Astrocyte (in vitro differentiated cells and primary cell): ENCODE data around the gene SRD5A1.

Experiments
- CTCF ChIP-seq: IDR thresholded peaks from 2 replicates; pipeline ENCODE4 v1.5.1; 2011; ENCODE audit warnings: low read depth, mild to moderate bottlenecking, inconsistent platforms, low read length, moderate library complexity; ENCODE audit not compliant: insufficient read depth
- EZH2 ChIP-seq: IDR thresholded peaks from 2 replicates; pipeline ENCODE4 v1.6.1; 2012; ENCODE audit warnings: mild to moderate bottlenecking, low read length, inconsistent platforms; ENCODE audit not compliant: insufficient read depth

- no peak for TF ChIP-seq EZH2
- TF ChIP-seq CTCF = no peak
Observed at GRCh38 chr5:6596388-6596787, 36.9 kb upstream of the SRD5A1 start.
